ENCODE results near the gene SBK3.

The SBK3 gene

DNA sequence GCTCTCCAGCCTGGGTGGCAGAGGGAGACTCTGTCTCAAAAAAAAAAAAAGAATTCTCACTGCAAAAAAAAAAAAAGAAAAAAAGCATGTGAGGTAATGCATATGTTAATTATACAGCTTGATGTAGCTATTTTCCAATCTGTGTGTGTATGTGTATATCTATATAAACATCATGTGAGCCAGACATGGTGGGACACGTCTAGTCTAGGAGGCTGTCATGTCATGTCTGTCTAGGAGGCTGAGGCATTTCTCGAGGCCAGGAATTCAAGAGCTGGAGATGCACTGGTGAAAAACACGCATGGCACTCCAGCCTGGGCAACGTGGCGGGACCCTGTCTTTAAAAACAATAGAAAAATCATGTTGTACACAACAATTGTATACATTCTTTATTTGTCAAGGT, 6.9 kb upstream of the SBK3 start:
- no peak overlapping the region for H3K4me3 ChIP-seq (ENCODE audit: low read length)
- TF ChIP-seq, protein P1, sequence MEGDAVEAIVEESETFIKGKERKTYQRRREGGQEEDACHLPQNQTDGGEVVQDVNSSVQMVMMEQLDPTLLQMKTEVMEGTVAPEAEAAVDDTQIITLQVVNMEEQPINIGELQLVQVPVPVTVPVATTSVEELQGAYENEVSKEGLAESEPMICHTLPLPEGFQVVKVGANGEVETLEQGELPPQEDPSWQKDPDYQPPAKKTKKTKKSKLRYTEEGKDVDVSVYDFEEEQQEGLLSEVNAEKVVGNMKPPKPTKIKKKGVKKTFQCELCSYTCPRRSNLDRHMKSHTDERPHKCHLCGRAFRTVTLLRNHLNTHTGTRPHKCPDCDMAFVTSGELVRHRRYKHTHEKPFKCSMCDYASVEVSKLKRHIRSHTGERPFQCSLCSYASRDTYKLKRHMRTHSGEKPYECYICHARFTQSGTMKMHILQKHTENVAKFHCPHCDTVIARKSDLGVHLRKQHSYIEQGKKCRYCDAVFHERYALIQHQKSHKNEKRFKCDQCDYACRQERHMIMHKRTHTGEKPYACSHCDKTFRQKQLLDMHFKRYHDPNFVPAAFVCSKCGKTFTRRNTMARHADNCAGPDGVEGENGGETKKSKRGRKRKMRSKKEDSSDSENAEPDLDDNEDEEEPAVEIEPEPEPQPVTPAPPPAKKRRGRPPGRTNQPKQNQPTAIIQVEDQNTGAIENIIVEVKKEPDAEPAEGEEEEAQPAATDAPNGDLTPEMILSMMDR (conservative IDR thresholded peaks at IDR 0.05; ENCODE audit: low read length): no peak
- DNase-seq (ENCODE audit: low read depth): no peak

DNA sequence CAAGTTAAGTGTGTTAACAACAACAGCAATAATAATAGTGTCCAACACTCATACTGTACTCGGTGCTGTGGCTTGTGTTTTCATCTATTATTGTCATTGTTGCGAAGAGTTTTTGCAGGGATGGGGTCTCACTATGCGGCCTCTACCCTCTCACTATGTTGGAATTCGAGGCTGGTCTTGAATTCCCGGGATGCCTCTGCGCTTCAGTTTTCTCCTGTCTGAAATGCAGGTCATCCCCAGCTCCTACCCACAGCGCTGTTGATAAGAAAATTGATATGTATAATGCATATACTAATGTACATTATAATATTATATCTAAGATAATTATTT, 4.9 kb upstream of the SBK3 start:
- no peak for DNase-seq (ENCODE audit: low read depth)
- TF ChIP-seq, protein P1 (conservative IDR thresholded peaks at IDR 0.05; ENCODE audit: low read length): no peak
- no peak overlapping the region; the same call in 1 of the 2 replicates for H3K4me3 ChIP-seq (ENCODE audit: low read length)

DNA sequence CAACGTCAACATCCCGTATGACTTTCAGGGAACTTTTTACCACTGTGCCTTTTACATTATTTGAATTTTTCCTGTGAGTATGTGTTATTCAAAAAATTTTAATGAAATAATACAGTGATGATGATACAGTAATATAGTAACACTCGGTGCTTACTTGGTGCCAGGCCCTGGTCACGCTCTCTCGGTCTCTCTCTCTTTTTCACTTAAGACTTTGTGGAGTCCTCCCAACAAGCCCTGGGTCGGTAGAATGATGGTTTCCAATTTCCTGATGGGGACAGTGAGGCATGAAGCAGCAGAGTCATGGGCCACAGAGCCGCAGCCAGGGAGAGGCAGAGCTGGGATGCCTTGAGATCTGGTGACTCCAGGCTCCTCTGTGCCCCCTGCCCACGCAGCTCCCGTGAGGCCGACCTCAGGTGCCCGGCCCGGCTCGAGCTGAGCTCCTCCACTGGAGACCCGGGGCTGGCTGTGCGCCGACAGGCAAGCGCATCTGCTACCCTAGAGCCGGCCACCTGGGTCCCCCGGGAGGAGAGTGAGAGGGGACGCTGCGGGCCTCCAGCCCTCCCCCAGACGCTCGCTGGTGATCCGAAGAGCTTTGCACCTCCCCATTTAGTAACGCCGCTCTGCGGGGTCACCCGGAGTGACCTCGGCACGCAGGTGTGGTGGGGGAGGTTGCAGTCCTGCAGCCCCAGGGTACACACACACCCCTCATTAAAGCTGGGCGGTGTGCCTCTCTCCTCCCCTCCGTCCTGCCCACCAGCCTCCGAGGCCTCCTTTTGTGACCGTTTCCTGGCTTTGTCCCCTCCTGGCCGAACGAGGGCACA, 4.4 kb upstream of the SBK3 start:
- peak overlapping the region; percentile 39 for H3K4me3 ChIP-seq (ENCODE audit: low read length)
- TF ChIP-seq, protein P1 (conservative IDR thresholded peaks at IDR 0.05; ENCODE audit: low read length): no peak

GRCh38 chr19:55546822-55547614, 1.7 kb upstream of the SBK3 start:
- DNase-seq (ENCODE audit: low read depth): peak; percentile 67
- no peak overlapping the region for H3K4me3 ChIP-seq (ENCODE audit: low read length)
- TF ChIP-seq, protein P1 (conservative IDR thresholded peaks at IDR 0.05; ENCODE audit: low read length): no peak

More for the DNA sequence above, 4.4 kb upstream of the SBK3 start:
- peak; percentile 93 for DNase-seq (ENCODE audit: low read depth)

DNA sequence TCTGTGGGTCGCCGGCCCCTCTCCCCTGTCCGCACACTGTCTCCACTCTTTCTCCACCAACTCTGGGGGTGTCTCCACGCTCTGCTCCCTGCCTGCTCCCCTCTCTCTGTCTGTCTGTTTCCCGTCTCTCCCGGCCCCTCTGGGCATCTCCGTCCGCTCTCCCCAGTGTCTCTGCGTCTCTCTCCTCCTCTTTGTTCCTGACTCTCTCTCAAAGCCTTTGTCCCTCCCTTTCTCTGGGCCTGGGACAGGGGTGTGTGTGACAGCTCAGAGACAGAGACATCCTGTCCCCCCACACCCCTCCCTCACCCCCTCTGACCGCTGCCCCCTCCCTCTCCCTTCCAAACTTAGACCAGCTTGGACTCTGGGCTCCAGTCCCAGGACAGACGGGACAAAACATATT, 668 bp upstream of the SBK3 start:
- H3K4me3 ChIP-seq (ENCODE audit: low read length): no peak overlapping the region
- DNase-seq (ENCODE audit: low read depth): no peak
- TF ChIP-seq, protein P1 (conservative IDR thresholded peaks at IDR 0.05; ENCODE audit: low read length): no peak

- TF ChIP-seq, protein P1 (conservative IDR thresholded peaks at IDR 0.05; ENCODE audit: low read length): no peak
Measured at GRCh38 chr19:55544776-55545439, 435 bp downstream of the SBK3 start.

More at GRCh38 chr19:55544776-55545439, 435 bp downstream of the SBK3 start:
- H3K4me3 ChIP-seq (ENCODE audit: low read length): no peak overlapping the region
- no peak for DNase-seq (ENCODE audit: low read depth)

All from AG10803 (cell line).